ENCODE measurements around the gene TRAF6. TPM values are rescaled to one million over a fixed set of nuclear protein-coding genes. Genes with fewer than 3 reads are reported as not detected.

TRAF6 gene
- total RNA-seq, 2 experiments from 2014 or later: 13.5 to 15.0 TPM

GRCh38 chr11:36452236-36452940 is 57.7 kb downstream of the TRAF6 start:
- ChIA-PET POLR2A (interaction anchor here (0.9 kb wide), 1 partner anchor 10 kb away, joined by 3 read pairs; no protein-coding TSS in a partner anchor), CTCF (interaction anchor here (0.6 to 1.9 kb wide), 4 partner anchors 9 to 153 kb away, joined by 3 to 6 read pairs (median 4); no protein-coding TSS in a partner anchor)
- Mint-ChIP-seq H3K27ac (peak overlapping the region; percentile 51), H3K36me3 (ENCODE audit: low read depth) (no peaks in the 10 kb centered on the region), H3K9me3 (no peaks in the 10 kb centered on the region), H3K27me3 (no peaks in the 10 kb centered on the region), H3K4me3 (peak overlapping the region; percentile 13), H3K4me1 (peaks cover 45% of the 10 kb centered on the region)
- DNase-seq: peak; percentile 38

- Mint-ChIP-seq H3K4me3 (no peak overlapping the region), H3K36me3 (ENCODE audit: low read depth) (no peaks in the 10 kb centered on the region), H3K4me1 (peaks cover 45% of the 10 kb centered on the region), H3K27ac (no peak overlapping the region), H3K27me3 (no peaks in the 10 kb centered on the region), H3K9me3 (no peaks in the 10 kb centered on the region)
- DNase-seq: no peak
- ChIA-PET POLR2A (interaction anchor here (0.9 kb wide), 1 partner anchor 10 kb away, joined by 3 read pairs; no protein-coding TSS in a partner anchor), CTCF (interaction anchor here (0.6 to 1.9 kb wide), 4 partner anchors 10 to 153 kb away, joined by 3 to 6 read pairs (median 4); no protein-coding TSS in a partner anchor)
Measured at GRCh38 chr11:36451681-36452080, 58.4 kb downstream of the TRAF6 start.

- Mint-ChIP-seq H3K4me1 (peaks cover 45% of the 10 kb centered on the region), H3K4me3 (no peak overlapping the region), H3K27me3 (no peaks in the 10 kb centered on the region), H3K9me3 (no peaks in the 10 kb centered on the region), H3K27ac (peak overlapping the region; percentile 71), H3K36me3 (ENCODE audit: low read depth) (no peaks in the 10 kb centered on the region)
- CTCF ChIA-PET: no interaction called here
- POLR2A ChIA-PET: no interaction called here
- DNase-seq: no peak
Measured at GRCh38 chr11:36451045-36451444, 59.0 kb downstream of the TRAF6 start.

GRCh38 chr11:36450110-36450572 is 59.9 kb downstream of the TRAF6 start:
- DNase-seq: peak; percentile 11
- peak overlapping the region; percentile 6 for H3K4me3 Mint-ChIP-seq
- POLR2A ChIA-PET: no interaction called here
- CTCF ChIA-PET: interaction anchor here (1.3 to 1.4 kb wide), 2 partner anchors 43 to 109 kb away, joined by 3 to 5 read pairs; no protein-coding TSS in a partner anchor
- H3K27me3 Mint-ChIP-seq: peaks cover 2% of the 10 kb centered on the region
- peaks cover 45% of the 10 kb centered on the region for H3K4me1 Mint-ChIP-seq
- H3K36me3 Mint-ChIP-seq (ENCODE audit: low read depth): no peaks in the 10 kb centered on the region
- no peaks in the 10 kb centered on the region for H3K9me3 Mint-ChIP-seq
- peak overlapping the region; percentile 71 for H3K27ac Mint-ChIP-seq

GRCh38 chr11:36449561-36450096 is 60.4 kb downstream of the TRAF6 start:
- H3K27ac Mint-ChIP-seq: peak overlapping the region; percentile 71
- H3K9me3 Mint-ChIP-seq: no peaks in the 10 kb centered on the region
- no peaks in the 10 kb centered on the region for H3K36me3 Mint-ChIP-seq (ENCODE audit: low read depth)
- H3K27me3 Mint-ChIP-seq: peaks cover 6% of the 10 kb centered on the region
- DNase-seq: no peak
- peaks cover 45% of the 10 kb centered on the region for H3K4me1 Mint-ChIP-seq
- ChIA-PET CTCF (interaction anchor here (0.8 to 1.6 kb wide), 5 partner anchors 13 to 109 kb away, joined by 3 to 6 read pairs (median 4); no protein-coding TSS in a partner anchor), POLR2A (no interaction called here)
- H3K4me3 Mint-ChIP-seq: peak overlapping the region; percentile 6

- ChIA-PET POLR2A (no interaction called here), CTCF (no interaction called here)
- Mint-ChIP-seq H3K4me1 (peaks cover 31% of the 10 kb centered on the region), H3K27ac (no peak overlapping the region), H3K36me3 (ENCODE audit: low read depth) (no peaks in the 10 kb centered on the region), H3K9me3 (no peaks in the 10 kb centered on the region), H3K4me3 (no peak overlapping the region), H3K27me3 (peaks cover 6% of the 10 kb centered on the region)
- DNase-seq: no peak
Measured at GRCh38 chr11:36447947-36448346, 62.1 kb downstream of the TRAF6 start.

GRCh38 chr11:36447514-36447913 is 62.6 kb downstream of the TRAF6 start:
- H3K4me3 Mint-ChIP-seq: no peak overlapping the region
- DNase-seq: no peak
- ChIA-PET POLR2A (no interaction called here), CTCF (interaction anchor here (0.6 kb wide), 1 partner anchor 39 kb away, joined by 3 read pairs; no protein-coding TSS in a partner anchor)
- no peak overlapping the region for H3K27ac Mint-ChIP-seq
- no peaks in the 10 kb centered on the region for H3K36me3 Mint-ChIP-seq (ENCODE audit: low read depth)
- H3K9me3 Mint-ChIP-seq: no peaks in the 10 kb centered on the region
- peaks cover 27% of the 10 kb centered on the region for H3K4me1 Mint-ChIP-seq
- peaks cover 6% of the 10 kb centered on the region for H3K27me3 Mint-ChIP-seq

- Mint-ChIP-seq H3K36me3 (ENCODE audit: low read depth) (no peaks in the 10 kb centered on the region), H3K4me3 (no peak overlapping the region), H3K27me3 (peaks cover 6% of the 10 kb centered on the region), H3K4me1 (peaks cover 16% of the 10 kb centered on the region), H3K9me3 (no peaks in the 10 kb centered on the region), H3K27ac (no peak overlapping the region)
- DNase-seq: no peak
- ChIA-PET POLR2A (no interaction called here), CTCF (interaction anchor here (1.6 kb wide), 1 partner anchor 18 kb away, joined by 4 read pairs; no protein-coding TSS in a partner anchor)
Measured at GRCh38 chr11:36446135-36446534, 63.9 kb downstream of the TRAF6 start.

- ChIA-PET CTCF (no interaction called here), POLR2A (no interaction called here)
- no peak for DNase-seq
- Mint-ChIP-seq H3K27me3 (peaks cover 6% of the 10 kb centered on the region), H3K27ac (no peak overlapping the region), H3K36me3 (ENCODE audit: low read depth) (no peaks in the 10 kb centered on the region), H3K4me3 (no peak overlapping the region), H3K4me1 (peaks cover 2% of the 10 kb centered on the region), H3K9me3 (peaks cover 3% of the 10 kb centered on the region)
Measured at GRCh38 chr11:36443661-36444060, 66.4 kb downstream of the TRAF6 start.

GRCh38 chr11:36441610-36442208 is 68.4 kb downstream of the TRAF6 start:
- DNase-seq: no peak
- H3K36me3 Mint-ChIP-seq (ENCODE audit: low read depth): no peaks in the 10 kb centered on the region
- no peak overlapping the region for H3K4me3 Mint-ChIP-seq
- peaks cover 6% of the 10 kb centered on the region for H3K27me3 Mint-ChIP-seq
- H3K4me1 Mint-ChIP-seq: peaks cover 2% of the 10 kb centered on the region
- ChIA-PET POLR2A (interaction anchor here (1.1 kb wide), 1 partner anchor 10 kb away, joined by 3 read pairs; no protein-coding TSS in a partner anchor), CTCF (interaction anchor here (0.7 kb wide), 1 partner anchor 53 kb away, joined by 4 read pairs; no protein-coding TSS in a partner anchor)
- peaks cover 3% of the 10 kb centered on the region for H3K9me3 Mint-ChIP-seq
- H3K27ac Mint-ChIP-seq: no peak overlapping the region

- ChIA-PET POLR2A (no interaction called here), CTCF (no interaction called here)
- H3K4me1 Mint-ChIP-seq: peaks cover 2% of the 10 kb centered on the region
- H3K9me3 Mint-ChIP-seq: peaks cover 6% of the 10 kb centered on the region
- no peak overlapping the region for H3K27ac Mint-ChIP-seq
- no peak overlapping the region for H3K4me3 Mint-ChIP-seq
- H3K27me3 Mint-ChIP-seq: no peaks in the 10 kb centered on the region
- no peak for DNase-seq
- peaks cover 5% of the 10 kb centered on the region for H3K36me3 Mint-ChIP-seq (ENCODE audit: low read depth)
Measured at GRCh38 chr11:36438126-36438525, 71.9 kb downstream of the TRAF6 start.

GRCh38 chr11:36437413-36437812 is 72.7 kb downstream of the TRAF6 start:
- Mint-ChIP-seq H3K36me3 (ENCODE audit: low read depth) (peaks cover 5% of the 10 kb centered on the region), H3K27me3 (no peaks in the 10 kb centered on the region), H3K27ac (no peak overlapping the region), H3K9me3 (peaks cover 6% of the 10 kb centered on the region), H3K4me1 (peaks cover 2% of the 10 kb centered on the region), H3K4me3 (no peak overlapping the region)
- ChIA-PET POLR2A (no interaction called here), CTCF (interaction anchor here (2.4 kb wide), 1 partner anchor 12 kb away, joined by 6 read pairs; no protein-coding TSS in a partner anchor)
- DNase-seq: no peak
